KOPT-K1 (cell line): ENCODE data around the gene VSX1.

Source experiments
- H3K27ac ChIP-seq: fragments of 200-600 bp; sonication (generic); 2 replicates; pipeline ENCODE4 v1.5.1; 2016; ENCODE audit warnings: antibody characterized with exemption, mild to moderate bottlenecking, low read depth, low read length; ENCODE audit not compliant: poor library complexity, severe bottlenecking
- H3K36me3 ChIP-seq: fragments of 200-600 bp; sonication (generic); 2 replicates; pipeline ENCODE4 v1.5.1; 2017; ENCODE audit warnings: antibody characterized with exemption, mild to moderate bottlenecking, low read length, moderate library complexity; ENCODE audit not compliant: insufficient read depth
- H3K9me3 ChIP-seq: fragments of 200-600 bp; sonication (generic); 2 replicates; pipeline ENCODE4 v1.5.1; 2017; ENCODE audit warnings: antibody characterized with exemption, low read length, mild to moderate bottlenecking; ENCODE audit not compliant: insufficient read depth, poor library complexity, severe bottlenecking

VSX1 gene

GRCh38 chr20:25081730-25082497 is at the start of gene VSX1:
Gene VSX1, minus strand, starts transcription at chr20:25082141. Its CDS starts 45 bp downstream, at chr20:25082096.
- H3K36me3 ChIP-seq, result no peaks in the 10 kb centered on the region
- H3K27ac ChIP-seq, result no peak within 1 kb of the TSS
- peaks cover 39% of the 10 kb centered on the region for H3K9me3 ChIP-seq

GRCh38 chr20:25129908-25130307 is 48.0 kb upstream of the VSX1 start:
- Histone ChIP-seq H3K36me3 (no peaks in the 10 kb centered on the region), H3K27ac (no peak overlapping the region), H3K9me3 (peaks cover 5% of the 10 kb centered on the region)

DNA sequence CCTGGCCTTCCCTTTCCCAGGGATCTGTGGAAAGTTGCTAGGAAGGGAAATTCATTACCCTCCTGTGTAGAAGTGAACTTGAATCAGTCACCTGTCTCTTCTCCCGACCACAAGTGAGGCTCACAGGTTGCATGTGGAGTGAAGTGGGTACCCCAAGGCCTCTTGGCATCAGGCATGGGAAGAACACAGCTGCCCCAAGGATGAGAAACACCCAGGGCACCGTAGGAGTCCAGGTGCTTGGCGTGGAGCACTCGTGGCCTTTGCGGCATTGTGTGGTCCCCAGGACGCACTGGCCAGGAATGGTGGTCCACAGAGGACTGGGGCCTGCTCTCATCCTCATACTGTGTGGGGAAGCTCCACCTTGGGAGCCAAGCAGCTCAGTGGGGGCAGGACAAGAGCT is 47.5 kb upstream of the VSX1 start:
- Histone ChIP-seq H3K27ac (no peak overlapping the region), H3K36me3 (no peaks in the 10 kb centered on the region), H3K9me3 (peaks cover 5% of the 10 kb centered on the region)

DNA sequence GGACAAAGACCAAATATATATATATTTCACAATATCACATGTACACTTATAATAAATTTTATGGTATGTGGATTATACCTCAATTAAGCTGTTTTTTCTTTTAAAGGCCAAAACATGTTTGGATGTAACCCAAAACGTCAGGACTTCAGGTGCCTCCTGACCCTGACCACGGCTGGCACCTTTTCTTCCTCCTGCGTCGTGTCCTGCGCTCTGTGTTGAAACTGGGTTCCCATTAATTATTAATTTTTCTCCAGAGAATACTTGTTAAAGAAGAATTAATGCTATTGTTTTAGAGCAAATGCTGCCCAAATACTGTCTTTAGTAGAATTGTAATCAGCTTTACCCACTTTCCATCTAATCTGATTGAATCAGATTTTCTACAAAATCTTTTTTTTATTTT is 46.7 kb upstream of the VSX1 start:
- H3K36me3 ChIP-seq, result no peaks in the 10 kb centered on the region
- H3K27ac ChIP-seq, result no peak overlapping the region
- H3K9me3 ChIP-seq, result peaks cover 5% of the 10 kb centered on the region

- Histone ChIP-seq H3K9me3 (peaks cover 5% of the 10 kb centered on the region), H3K27ac (no peak overlapping the region), H3K36me3 (no peaks in the 10 kb centered on the region)
Observed at GRCh38 chr20:25127761-25128537, 46.0 kb upstream of the VSX1 start.

DNA sequence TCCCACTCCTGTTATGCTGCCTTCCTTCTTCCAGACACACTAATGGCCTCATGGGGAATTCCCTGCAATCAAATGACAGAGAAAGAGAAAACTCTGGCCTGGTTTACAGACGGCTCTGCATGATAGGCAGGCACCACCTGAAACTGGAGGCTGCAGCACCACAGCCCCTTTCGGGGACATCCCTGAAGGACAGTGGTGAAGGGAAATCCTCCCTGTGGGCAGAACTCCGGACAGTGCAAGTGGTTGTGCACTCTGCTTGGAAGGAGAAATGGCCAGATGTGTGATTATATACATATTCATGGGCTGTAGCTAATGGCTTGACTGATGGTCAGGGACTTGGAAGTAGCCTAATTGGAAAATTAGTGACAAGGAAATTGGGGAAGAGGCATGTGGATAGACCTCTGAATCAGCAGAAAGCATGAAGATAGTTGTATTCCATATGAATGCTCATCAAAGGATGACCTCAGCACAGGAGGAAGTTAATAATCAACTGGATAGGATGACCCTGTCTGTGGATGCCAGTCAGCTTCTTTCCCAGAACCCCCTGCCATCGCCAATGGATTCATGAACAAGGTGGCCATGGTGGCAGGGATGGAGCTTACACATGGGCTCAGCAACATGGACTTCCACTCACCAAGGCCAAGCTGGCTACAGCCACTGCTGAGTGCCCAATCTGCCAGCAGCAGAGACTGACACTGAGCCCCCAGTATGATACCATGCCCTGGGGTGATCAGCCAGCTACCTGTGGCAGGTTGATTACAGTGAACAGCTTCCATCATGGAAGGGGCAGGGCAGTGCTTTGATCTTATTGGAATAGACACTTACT is 44.5 kb upstream of the VSX1 start:
- peaks cover 5% of the 10 kb centered on the region for H3K9me3 ChIP-seq
- no peaks in the 10 kb centered on the region for H3K36me3 ChIP-seq
- H3K27ac ChIP-seq, result no peak overlapping the region

DNA sequence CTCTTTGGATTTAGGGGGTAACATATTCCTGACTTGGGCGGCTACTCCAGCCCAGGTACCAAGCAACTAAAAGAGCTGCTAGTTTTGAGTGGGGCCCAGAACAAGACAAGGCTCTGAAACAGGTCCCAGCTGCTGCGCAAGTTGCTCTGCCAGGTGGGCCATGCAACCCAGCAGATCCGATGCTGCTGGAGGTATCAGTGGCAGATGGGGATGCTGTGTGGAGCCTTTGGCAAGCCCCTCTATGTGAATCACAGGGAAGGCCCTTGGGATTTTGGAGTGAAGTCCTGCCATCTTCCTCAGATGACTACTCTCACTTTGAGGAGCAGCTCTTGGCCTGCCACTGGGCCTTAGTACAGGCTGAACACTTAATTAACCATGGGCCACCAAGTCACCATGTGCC is 43.7 kb upstream of the VSX1 start:
- Histone ChIP-seq H3K27ac (no peak overlapping the region), H3K36me3 (no peaks in the 10 kb centered on the region), H3K9me3 (peaks cover 5% of the 10 kb centered on the region)

- H3K36me3 ChIP-seq, result no peaks in the 10 kb centered on the region
- H3K9me3 ChIP-seq, result no peaks in the 10 kb centered on the region
- H3K27ac ChIP-seq, result no peak overlapping the region
Observed at GRCh38 chr20:25120920-25121319, 39.0 kb upstream of the VSX1 start.

GRCh38 chr20:25120457-25120856 is 38.5 kb upstream of the VSX1 start:
- H3K9me3 ChIP-seq, result no peaks in the 10 kb centered on the region
- H3K36me3 ChIP-seq, result no peaks in the 10 kb centered on the region
- H3K27ac ChIP-seq, result no peak overlapping the region

- Histone ChIP-seq H3K27ac (no peak overlapping the region), H3K36me3 (no peaks in the 10 kb centered on the region), H3K9me3 (no peaks in the 10 kb centered on the region)
Observed at GRCh38 chr20:25118529-25118928, 36.6 kb upstream of the VSX1 start.

DNA sequence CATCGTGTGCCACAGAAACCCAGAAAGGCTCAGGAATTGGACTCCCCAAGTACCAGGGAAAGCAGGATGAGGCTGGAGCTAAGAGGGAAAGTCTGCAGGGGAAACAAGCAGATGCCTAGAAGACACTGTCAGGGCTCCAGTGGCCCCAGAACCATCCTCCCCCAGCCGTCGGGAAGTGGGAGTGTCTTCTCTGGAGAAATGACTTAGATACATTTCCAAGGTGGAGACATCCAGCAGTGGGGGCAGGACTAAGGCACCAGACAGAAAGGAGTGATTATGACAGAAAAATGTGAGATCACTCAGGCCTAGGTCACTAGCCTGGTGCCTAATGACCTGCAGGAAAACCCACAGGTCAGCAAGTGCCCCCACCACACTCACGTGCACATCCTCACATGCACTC is 36.0 kb upstream of the VSX1 start:
- no peaks in the 10 kb centered on the region for H3K36me3 ChIP-seq
- no peak overlapping the region for H3K27ac ChIP-seq
- no peaks in the 10 kb centered on the region for H3K9me3 ChIP-seq

DNA sequence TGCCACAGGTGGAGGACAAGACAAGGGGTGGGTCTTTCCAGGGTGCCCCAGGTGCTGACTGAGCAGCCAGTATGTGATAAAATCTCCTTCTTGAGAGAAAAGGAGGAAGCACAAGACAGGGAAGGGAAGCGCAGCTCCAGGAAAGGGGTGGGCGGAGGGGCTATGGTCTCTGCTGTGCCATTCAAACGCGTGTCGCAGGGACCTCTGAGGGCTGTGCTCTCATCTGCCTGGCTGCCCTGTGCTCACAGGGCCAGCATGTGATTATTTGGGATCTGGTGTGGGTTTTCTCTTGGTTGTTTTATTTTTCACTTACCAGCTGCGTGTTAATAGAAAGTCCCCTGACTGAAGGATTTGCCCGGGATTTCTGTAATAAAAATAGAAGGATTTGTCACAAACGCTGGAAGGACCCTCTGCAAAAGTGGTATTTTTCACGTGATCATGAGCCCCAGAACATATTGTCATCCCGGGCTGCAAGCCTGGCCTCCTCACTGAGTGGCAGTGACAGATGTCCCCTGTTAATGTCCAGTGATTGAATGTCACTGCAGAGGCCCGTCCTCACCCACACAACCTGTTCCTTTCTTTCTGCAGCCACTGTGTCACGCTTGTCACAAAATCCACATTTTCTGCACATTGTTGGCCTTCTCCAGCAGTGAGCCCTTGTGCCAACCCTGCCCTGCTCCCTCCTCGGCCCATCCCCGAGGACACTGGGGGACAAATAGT is 35.0 kb upstream of the VSX1 start:
- H3K36me3 ChIP-seq, result no peaks in the 10 kb centered on the region
- no peaks in the 10 kb centered on the region for H3K9me3 ChIP-seq
- H3K27ac ChIP-seq, result no peak overlapping the region

DNA sequence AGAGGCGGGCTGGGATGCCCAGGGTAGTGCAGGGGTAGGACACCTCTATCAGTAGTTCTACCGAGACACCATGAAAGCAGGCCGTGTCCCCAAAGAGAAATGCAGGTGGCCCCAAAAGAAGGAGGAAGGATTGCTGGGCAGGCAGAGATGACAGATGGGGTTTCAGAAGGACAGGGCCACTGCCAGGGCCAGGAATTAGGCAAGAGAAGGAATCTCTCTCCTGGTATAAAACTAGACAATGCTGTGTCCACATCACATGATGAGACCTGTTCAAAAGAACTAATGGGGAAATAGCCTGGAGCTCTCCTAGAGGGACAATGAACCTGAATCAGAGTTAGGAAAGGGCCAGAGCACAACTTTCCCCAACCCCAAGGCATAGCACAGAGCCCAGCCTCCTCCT is 21.6 kb upstream of the VSX1 start:
- H3K36me3 ChIP-seq, result no peaks in the 10 kb centered on the region
- no peak overlapping the region for H3K27ac ChIP-seq
- no peaks in the 10 kb centered on the region for H3K9me3 ChIP-seq

- H3K36me3 ChIP-seq, result no peaks in the 10 kb centered on the region
- no peaks in the 10 kb centered on the region for H3K9me3 ChIP-seq
- no peak overlapping the region for H3K27ac ChIP-seq
Observed at GRCh38 chr20:25100914-25101313, 19.0 kb upstream of the VSX1 start.
